Measurements from ENCODE around the gene ARAP1.

The ARAP1 gene

DNA sequence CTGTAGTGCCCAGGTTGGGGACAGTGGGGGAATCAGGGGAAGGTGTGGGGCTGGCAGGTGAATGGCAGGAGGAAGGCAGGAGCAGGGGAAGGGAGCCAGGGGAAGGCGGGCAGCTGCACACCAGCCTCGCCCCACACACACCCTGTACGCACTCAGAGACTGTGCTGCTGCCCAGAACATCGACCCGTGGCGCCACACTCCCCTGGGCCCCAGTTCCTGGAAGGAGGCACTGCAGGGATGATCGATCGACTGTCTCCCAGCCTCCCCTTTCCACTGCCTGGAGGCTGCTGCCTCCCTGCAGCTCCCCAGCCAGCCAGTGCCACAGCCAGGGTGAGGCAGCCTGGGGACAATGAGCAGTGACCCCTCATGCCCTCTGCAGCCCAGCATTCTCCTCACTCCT is 97.2 kb downstream of the ARAP1 start:
- TF ChIP-seq, protein P1, sequence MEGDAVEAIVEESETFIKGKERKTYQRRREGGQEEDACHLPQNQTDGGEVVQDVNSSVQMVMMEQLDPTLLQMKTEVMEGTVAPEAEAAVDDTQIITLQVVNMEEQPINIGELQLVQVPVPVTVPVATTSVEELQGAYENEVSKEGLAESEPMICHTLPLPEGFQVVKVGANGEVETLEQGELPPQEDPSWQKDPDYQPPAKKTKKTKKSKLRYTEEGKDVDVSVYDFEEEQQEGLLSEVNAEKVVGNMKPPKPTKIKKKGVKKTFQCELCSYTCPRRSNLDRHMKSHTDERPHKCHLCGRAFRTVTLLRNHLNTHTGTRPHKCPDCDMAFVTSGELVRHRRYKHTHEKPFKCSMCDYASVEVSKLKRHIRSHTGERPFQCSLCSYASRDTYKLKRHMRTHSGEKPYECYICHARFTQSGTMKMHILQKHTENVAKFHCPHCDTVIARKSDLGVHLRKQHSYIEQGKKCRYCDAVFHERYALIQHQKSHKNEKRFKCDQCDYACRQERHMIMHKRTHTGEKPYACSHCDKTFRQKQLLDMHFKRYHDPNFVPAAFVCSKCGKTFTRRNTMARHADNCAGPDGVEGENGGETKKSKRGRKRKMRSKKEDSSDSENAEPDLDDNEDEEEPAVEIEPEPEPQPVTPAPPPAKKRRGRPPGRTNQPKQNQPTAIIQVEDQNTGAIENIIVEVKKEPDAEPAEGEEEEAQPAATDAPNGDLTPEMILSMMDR (IDR thresholded peaks at IDR 0.05; ENCODE audit: insufficient read depth, missing control alignments): no peak
- DNase-seq (ENCODE audit: insufficient read length, low spot score) (no peak), FAIRE-seq (no peak)

- no peak for DNase-seq (ENCODE audit: insufficient read length, low spot score)
- FAIRE-seq: no peak
- TF ChIP-seq, protein P1 (IDR thresholded peaks at IDR 0.05; ENCODE audit: insufficient read depth, missing control alignments): no peak
These were observed 98.6 kb downstream of the ARAP1 start for GRCh38 chr11:72653649-72654048.

DNA sequence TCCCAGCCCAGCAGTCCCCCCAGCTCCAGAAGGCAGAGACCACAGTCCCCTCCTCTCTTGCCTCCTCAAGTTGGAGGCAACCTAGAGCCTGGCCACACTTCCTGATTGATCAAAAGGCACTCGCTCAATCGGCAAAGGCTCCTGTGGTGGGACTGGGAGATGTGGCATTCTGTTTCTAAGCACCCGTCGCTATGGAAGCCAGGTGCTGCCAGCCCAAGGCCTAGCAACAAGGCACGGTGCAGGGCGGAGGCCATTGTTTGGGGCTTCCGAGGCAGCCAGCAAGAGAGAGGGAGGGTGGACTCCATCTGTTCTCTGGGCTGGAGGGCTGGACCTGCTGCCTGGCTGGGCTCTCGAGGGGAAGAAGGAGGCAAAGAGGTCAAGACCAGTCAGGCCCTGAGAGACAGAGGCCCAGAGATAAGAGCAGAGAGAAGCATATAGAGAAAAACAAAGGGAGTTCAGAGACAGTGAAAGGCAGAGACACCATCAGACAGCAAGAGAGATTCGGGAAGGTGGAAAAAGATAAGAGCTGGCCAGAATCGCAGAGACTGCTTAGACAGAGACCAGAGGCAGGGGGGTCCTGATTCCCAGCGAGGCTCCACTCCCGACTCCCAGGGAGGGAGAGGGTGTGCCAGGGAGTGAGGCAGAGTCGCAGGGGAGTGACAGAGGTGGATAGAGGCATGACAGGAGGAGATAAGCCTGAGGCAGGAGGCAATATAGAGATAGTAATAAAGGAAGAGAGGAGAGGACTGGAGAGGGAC is 99.2 kb downstream of the ARAP1 start:
- DNase-seq (ENCODE audit: insufficient read length, low spot score) (no peak), FAIRE-seq (no peak)
- TF ChIP-seq, protein P1 (IDR thresholded peaks at IDR 0.05; ENCODE audit: insufficient read depth, missing control alignments): no peak

- TF ChIP-seq, protein P1 (IDR thresholded peaks at IDR 0.05; ENCODE audit: insufficient read depth, missing control alignments): no peak
- FAIRE-seq (no peak), DNase-seq (ENCODE audit: insufficient read length, low spot score) (no peak)
These were observed 100.1 kb downstream of the ARAP1 start for GRCh38 chr11:72652133-72652532.

- TF ChIP-seq, protein P1 (IDR thresholded peaks at IDR 0.05; ENCODE audit: insufficient read depth, missing control alignments): no peak
- DNase-seq (ENCODE audit: insufficient read length, low spot score): no peak
- FAIRE-seq: no peak
These were observed 102.8 kb downstream of the ARAP1 start for GRCh38 chr11:72649215-72649976.

- no peak for FAIRE-seq
- TF ChIP-seq, protein P1 (IDR thresholded peaks at IDR 0.05; ENCODE audit: insufficient read depth, missing control alignments): no peak
- no peak for DNase-seq (ENCODE audit: insufficient read length, low spot score)
These were observed 103.6 kb downstream of the ARAP1 start for GRCh38 chr11:72648384-72649136.
